GM18520 (cell line): ENCODE measurements around the gene NAPSA.
"Not testable (repeated sequence)": the region's sequence is repeated elsewhere in the genome, so short reads cannot be mapped to it uniquely, and the experiment has no call there.

Experiments used
- ATAC-seq: cut with Tn5 transposase; IDR thresholded peaks from one replicate; pipeline ENCODE4 v1.9.1; 2021; ENCODE audit not compliant: unreplicated experiment

Gene NAPSA

GRCh38 chr19:50365434-50366306 is at the start of gene NAPSA:
NAPSA (minus strand) TSS chr19:50365639; CDS start chr19:50365621, 18 bp downstream.
- ATAC-seq: no peak

GRCh38 chr19:50413531-50413930 is 48.1 kb upstream of the NAPSA start:
- ATAC-seq: no peak

- no peak for ATAC-seq
These were observed 47.7 kb upstream of the NAPSA start for GRCh38 chr19:50413096-50413495.

GRCh38 chr19:50412419-50412818 is 47.0 kb upstream of the NAPSA start:
- no peak for ATAC-seq

GRCh38 chr19:50410109-50410508 is 44.7 kb upstream of the NAPSA start:
- ATAC-seq: no peak

- no peak for ATAC-seq
These were observed 43.9 kb upstream of the NAPSA start for GRCh38 chr19:50409347-50409746.

GRCh38 chr19:50406829-50407228 is 41.4 kb upstream of the NAPSA start:
- no peak for ATAC-seq

GRCh38 chr19:50406156-50406820 is 40.8 kb upstream of the NAPSA start:
- no peak for ATAC-seq

- no peak for ATAC-seq
These were observed 37.3 kb upstream of the NAPSA start for GRCh38 chr19:50402544-50403301.

GRCh38 chr19:50401605-50402450 is 36.4 kb upstream of the NAPSA start:
- no peak for ATAC-seq

GRCh38 chr19:50399368-50399745 is 33.9 kb upstream of the NAPSA start:
- ATAC-seq: no peak

GRCh38 chr19:50398675-50399367 is 33.4 kb upstream of the NAPSA start:
- no peak for ATAC-seq

GRCh38 chr19:50394017-50394416 is 28.6 kb upstream of the NAPSA start:
- no peak for ATAC-seq

GRCh38 chr19:50393589-50393988 is 28.1 kb upstream of the NAPSA start:
- no peak for ATAC-seq

GRCh38 chr19:50392759-50393158 is 27.3 kb upstream of the NAPSA start:
- ATAC-seq: no peak

- ATAC-seq: not testable (repeated sequence)
These were observed 25.5 kb upstream of the NAPSA start for GRCh38 chr19:50390952-50391351.

- not testable (repeated sequence) for ATAC-seq
These were observed 24.9 kb upstream of the NAPSA start for GRCh38 chr19:50390295-50390694.

GRCh38 chr19:50387868-50388245 is 22.4 kb upstream of the NAPSA start:
- no peak for ATAC-seq

- ATAC-seq: no peak
These were observed 21.9 kb upstream of the NAPSA start for GRCh38 chr19:50387176-50387867.
